ENCODE data around the gene CACNA1C. TPM values are rescaled to one million over a fixed set of nuclear protein-coding genes. Genes with fewer than 3 reads are reported as not detected.

The CACNA1C gene
- total RNA-seq, 1 donor from 2014 or later: 0.02 TPM

DNA sequence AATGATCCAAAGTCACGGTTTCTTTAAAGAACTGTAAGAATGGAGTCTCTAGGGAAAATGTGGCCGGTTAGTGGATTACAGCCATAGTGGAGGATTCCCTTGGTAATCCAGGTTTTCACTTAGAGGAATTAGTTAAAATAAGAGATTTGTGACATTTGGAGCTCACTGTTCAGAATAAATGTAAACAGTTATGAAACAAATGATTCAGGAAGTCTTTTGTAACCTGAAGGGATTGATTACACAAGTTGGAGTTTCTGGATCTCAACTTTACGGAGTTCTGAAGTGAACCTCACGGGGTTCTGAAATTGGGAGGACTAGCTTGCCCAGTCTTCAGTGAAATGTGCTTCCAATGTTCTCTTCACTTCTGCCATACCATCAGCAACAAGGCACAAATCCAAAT lies 507.6 kb downstream of the CACNA1C start:
- no peak for DNase-seq
- no peaks in the 10 kb centered on the region for H3K36me3 Mint-ChIP-seq (ENCODE audit: low read depth)
- H3K9me3 Mint-ChIP-seq: no peaks in the 10 kb centered on the region
- TF ChIP-seq, protein P1, sequence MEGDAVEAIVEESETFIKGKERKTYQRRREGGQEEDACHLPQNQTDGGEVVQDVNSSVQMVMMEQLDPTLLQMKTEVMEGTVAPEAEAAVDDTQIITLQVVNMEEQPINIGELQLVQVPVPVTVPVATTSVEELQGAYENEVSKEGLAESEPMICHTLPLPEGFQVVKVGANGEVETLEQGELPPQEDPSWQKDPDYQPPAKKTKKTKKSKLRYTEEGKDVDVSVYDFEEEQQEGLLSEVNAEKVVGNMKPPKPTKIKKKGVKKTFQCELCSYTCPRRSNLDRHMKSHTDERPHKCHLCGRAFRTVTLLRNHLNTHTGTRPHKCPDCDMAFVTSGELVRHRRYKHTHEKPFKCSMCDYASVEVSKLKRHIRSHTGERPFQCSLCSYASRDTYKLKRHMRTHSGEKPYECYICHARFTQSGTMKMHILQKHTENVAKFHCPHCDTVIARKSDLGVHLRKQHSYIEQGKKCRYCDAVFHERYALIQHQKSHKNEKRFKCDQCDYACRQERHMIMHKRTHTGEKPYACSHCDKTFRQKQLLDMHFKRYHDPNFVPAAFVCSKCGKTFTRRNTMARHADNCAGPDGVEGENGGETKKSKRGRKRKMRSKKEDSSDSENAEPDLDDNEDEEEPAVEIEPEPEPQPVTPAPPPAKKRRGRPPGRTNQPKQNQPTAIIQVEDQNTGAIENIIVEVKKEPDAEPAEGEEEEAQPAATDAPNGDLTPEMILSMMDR (IDR thresholded peaks at IDR 0.05): no peak
- POLR2A ChIA-PET: interaction anchor here (0.7 kb wide), 1 partner anchor 1267 kb away, joined by 10 read pairs; no protein-coding TSS in a partner anchor
- H3K27ac Mint-ChIP-seq: no peak overlapping the region
- H3K27me3 Mint-ChIP-seq: peaks cover 2% of the 10 kb centered on the region
- ATAC-seq (ENCODE audit: low read depth): no peak
- intact Hi-C loops (cut with micrococcal nuclease): no loop called here
- peaks cover 1% of the 10 kb centered on the region for H3K4me1 Mint-ChIP-seq
- CTCF ChIA-PET: no interaction called here
- no peak overlapping the region for H3K4me3 Mint-ChIP-seq

DNA sequence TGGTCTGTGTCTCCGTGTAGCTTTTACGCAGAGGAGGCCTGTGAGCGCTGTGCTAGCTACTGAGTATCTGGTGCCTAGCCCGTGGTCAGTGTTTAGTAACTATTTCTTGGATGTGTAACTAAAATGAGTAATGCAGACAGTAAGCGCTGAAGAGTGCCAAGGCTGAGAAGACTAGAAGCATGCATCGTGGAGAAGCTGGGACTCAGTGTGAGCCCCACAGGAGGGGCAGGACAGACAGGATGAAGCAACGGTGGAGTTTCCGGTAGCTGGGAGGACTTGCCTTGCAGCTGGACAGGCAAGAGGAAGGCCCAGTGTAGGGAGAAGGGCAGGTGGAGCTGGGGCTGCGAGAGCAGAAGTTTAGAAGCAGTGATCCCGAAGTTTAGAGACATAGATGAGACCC lies 508.6 kb downstream of the CACNA1C start:
- no peak overlapping the region for H3K27ac Mint-ChIP-seq
- intact Hi-C loops (cut with micrococcal nuclease): no loop called here
- peaks cover 1% of the 10 kb centered on the region for H3K4me1 Mint-ChIP-seq
- ChIA-PET CTCF (no interaction called here), POLR2A (no interaction called here)
- no peaks in the 10 kb centered on the region for H3K36me3 Mint-ChIP-seq (ENCODE audit: low read depth)
- H3K27me3 Mint-ChIP-seq: peaks cover 2% of the 10 kb centered on the region
- DNase-seq: no peak
- TF ChIP-seq, protein P1 (IDR thresholded peaks at IDR 0.05): no peak
- H3K9me3 Mint-ChIP-seq: no peaks in the 10 kb centered on the region
- no peak for ATAC-seq (ENCODE audit: low read depth)
- H3K4me3 Mint-ChIP-seq: no peak overlapping the region

DNA sequence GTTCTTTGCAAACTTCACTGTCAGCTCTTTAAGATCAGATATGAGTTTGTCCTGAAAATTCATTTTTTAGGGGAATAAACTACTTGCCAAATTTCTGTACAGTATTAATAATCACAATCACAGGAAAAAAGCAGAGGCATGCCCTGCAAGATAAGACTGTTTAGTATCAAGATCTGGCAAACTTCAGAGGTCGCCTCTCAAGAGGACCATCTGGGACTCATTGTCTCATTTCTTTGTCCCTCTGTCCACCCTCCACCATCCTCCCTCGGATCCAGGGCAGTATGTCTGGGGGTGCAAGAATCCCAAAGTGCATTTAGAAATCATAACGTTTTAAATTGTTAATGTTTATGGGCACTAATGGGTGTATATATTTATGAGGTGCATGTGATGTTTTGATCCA lies 509.6 kb downstream of the CACNA1C start:
- Mint-ChIP-seq H3K36me3 (ENCODE audit: low read depth) (no peaks in the 10 kb centered on the region), H3K27ac (no peak overlapping the region), H3K9me3 (no peaks in the 10 kb centered on the region), H3K4me1 (peaks cover 1% of the 10 kb centered on the region), H3K4me3 (no peak overlapping the region), H3K27me3 (peaks cover 2% of the 10 kb centered on the region)
- intact Hi-C loops (cut with micrococcal nuclease): no loop called here
- DNase-seq (no peak), ATAC-seq (ENCODE audit: low read depth) (no peak)
- TF ChIP-seq, protein P1 (IDR thresholded peaks at IDR 0.05): no peak
- CTCF ChIA-PET: no interaction called here
- POLR2A ChIA-PET: no interaction called here

DNA sequence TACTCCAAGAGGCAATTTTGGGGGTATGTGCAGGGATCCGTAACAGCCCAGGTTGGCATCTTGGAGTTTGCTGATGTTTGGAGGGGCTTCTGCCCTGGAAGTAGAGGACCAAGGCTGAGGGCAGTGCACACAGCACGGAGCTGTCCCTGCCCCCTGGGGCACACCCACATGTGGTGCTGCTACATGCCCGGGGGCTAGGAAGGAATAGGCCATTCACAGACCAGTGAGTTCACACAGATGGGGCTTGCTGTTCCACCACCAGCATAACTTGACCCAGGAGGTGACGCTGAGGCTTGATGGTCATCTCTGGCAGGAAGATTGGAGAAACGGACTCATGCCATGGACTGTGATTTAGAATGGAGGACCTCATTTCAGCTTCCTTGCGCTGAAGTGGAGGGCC lies 510.9 kb downstream of the CACNA1C start:
- H3K4me1 Mint-ChIP-seq: peaks cover 1% of the 10 kb centered on the region

DNA sequence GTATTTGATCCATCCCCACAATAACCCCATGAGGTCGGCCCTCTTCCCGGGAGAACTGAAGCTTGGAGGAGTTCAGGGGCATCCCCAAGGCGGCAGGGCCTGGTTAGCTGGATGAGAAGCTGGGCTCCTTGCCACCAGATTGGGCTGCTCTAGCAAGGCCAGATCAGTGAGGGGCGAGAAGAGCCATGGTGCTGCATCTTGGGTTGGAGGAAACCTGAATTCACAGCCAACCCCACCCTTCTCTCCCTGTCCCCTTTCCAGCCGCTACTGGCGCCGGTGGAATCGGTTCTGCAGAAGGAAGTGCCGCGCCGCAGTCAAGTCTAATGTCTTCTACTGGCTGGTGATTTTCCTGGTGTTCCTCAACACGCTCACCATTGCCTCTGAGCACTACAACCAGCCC lies 513.4 kb downstream of the CACNA1C start:
- ChIA-PET CTCF (no interaction called here), POLR2A (no interaction called here)
- TF ChIP-seq, protein P1 (IDR thresholded peaks at IDR 0.05): no peak
- DNase-seq (no peak), ATAC-seq (ENCODE audit: low read depth) (no peak)
- Mint-ChIP-seq H3K27me3 (peaks cover 2% of the 10 kb centered on the region), H3K27ac (no peak overlapping the region), H3K4me1 (no peaks in the 10 kb centered on the region), H3K36me3 (ENCODE audit: low read depth) (no peaks in the 10 kb centered on the region), H3K9me3 (no peaks in the 10 kb centered on the region), H3K4me3 (no peak overlapping the region)
- intact Hi-C loops (cut with micrococcal nuclease): no loop called here

More for the DNA sequence above, 510.9 kb downstream of the CACNA1C start:
- Mint-ChIP-seq H3K27me3 (peaks cover 2% of the 10 kb centered on the region), H3K36me3 (ENCODE audit: low read depth) (no peaks in the 10 kb centered on the region), H3K4me3 (no peak overlapping the region), H3K9me3 (no peaks in the 10 kb centered on the region), H3K27ac (no peak overlapping the region)
- TF ChIP-seq, protein P1 (IDR thresholded peaks at IDR 0.05): no peak
- no peak for DNase-seq
- POLR2A ChIA-PET: no interaction called here
- no peak for ATAC-seq (ENCODE audit: low read depth)
- CTCF ChIA-PET: no interaction called here
- intact Hi-C loops (cut with micrococcal nuclease): no loop called here

Data from activated B cell treated with CpG ODN at 0.5 μM for 24 hours (primary cell).